Endothelial cell of umbilical vein (primary cell): Measurements from ENCODE around the gene HIVEP1. TPM values are rescaled to one million over a fixed set of nuclear protein-coding genes. Genes with fewer than 3 reads are reported as not detected.

Experiments
- BruUV-seq: library from RNA; stranded (reverse); fragments of 400-500 nt; replicated peaks from 2 replicates; lab custom pipeline; 2021; lab: Mats Ljungman, UMichigan
- CTCF ChIA-PET: fragments of 300-600, 350-600 bp; sonication (Branson Sonifier 250); formaldehyde crosslinking; loops from one replicate; lab custom pipeline; 2021; ENCODE audit warnings: antibody characterized with exemption, inconsistent platforms; lab: Charles Lee
- POLR2A ChIA-PET: fragments of 300-600, 350-600 bp; sonication (Branson Sonifier 250); formaldehyde crosslinking; loops from one replicate; lab custom pipeline; 2021; ENCODE audit warnings: antibody characterized with exemption, inconsistent platforms; lab: Charles Lee
- DNase-seq: peaks from one replicate; pipeline ENCODE4 v3.0.0-alpha.2; 2011; ENCODE audit warnings: low read depth, low spot score
- FAIRE-seq: peaks from 2 replicates; lab custom pipeline; 2011; peaks lifted over from hg19 to GRCh38; lab: Jason Lieb, UNC
- H2AFZ ChIP-seq: 2 replicates; pipeline ENCODE4 v1.6.0; 2012; ENCODE audit warnings: low read depth, low read length, control low read depth, inconsistent platforms
- H3K27ac ChIP-seq: 2 replicates; pipeline ENCODE4 v1.5.1; 2011; ENCODE audit warnings: low read depth, mild to moderate bottlenecking, control low read depth, low read length, moderate library complexity; ENCODE audit not compliant: insufficient read depth
- H3K27me3 ChIP-seq, 2 experiments: 2 replicates each; pipeline versions ENCODE4 v1.6.0 to v1.6.1; 2011; ENCODE audit warnings: low read length in 2 of 2, mixed read lengths in 1 of 2; ENCODE audit not compliant: control insufficient read depth in 2 of 2, insufficient read depth in 2 of 2
- H3K36me3 ChIP-seq, 2 experiments: 2 replicates in 1 of 2; 3 replicates in 1 of 2; pipeline ENCODE4 v1.5.1; 2011; ENCODE audit warnings: low read length in 2 of 2, mild to moderate bottlenecking in 1 of 2, moderate library complexity in 1 of 2; ENCODE audit not compliant: control insufficient read depth in 2 of 2, insufficient read depth in 2 of 2; ENCODE audit errors: extremely low read depth in 1 of 2
- H3K4me1 ChIP-seq: 3 replicates; pipeline ENCODE4 v1.5.1; 2011; ENCODE audit warnings: mild to moderate bottlenecking, low read length; ENCODE audit not compliant: control insufficient read depth, insufficient read depth; ENCODE audit errors: extremely low read depth
- H3K4me2 ChIP-seq: 2 replicates; pipeline ENCODE4 v1.6.1; 2011; ENCODE audit warnings: low read length, control low read depth, mixed read lengths; ENCODE audit not compliant: insufficient read depth
- H3K4me3 ChIP-seq, 3 experiments: fragments of 200-600 bp in 1 of 3; sonication (generic), shearing (Covaris generic) in 1 of 3; replicated peaks in 1 of 3; 2 replicates each; pipeline ENCODE4 v1.5.1; 2011 to 2016; ENCODE audit warnings: control low read depth in 3 of 3, low read length in 3 of 3, mild to moderate bottlenecking in 2 of 3, inconsistent platforms in 1 of 3, low read depth in 1 of 3, moderate library complexity in 1 of 3; ENCODE audit not compliant: insufficient read depth in 1 of 3
- H3K79me2 ChIP-seq: 2 replicates; pipeline ENCODE4 v1.6.0; 2012; ENCODE audit warnings: low read length, inconsistent platforms; ENCODE audit not compliant: control insufficient read depth, insufficient read depth
- H3K9ac ChIP-seq: replicated peaks from 2 replicates; pipeline ENCODE3; 2011; ENCODE audit warnings: low read length, control low read depth; ENCODE audit not compliant: insufficient read depth; ENCODE audit errors: extremely low read depth
- H3K9me1 ChIP-seq: replicated peaks from 3 replicates; pipeline ENCODE4 v1.6.0; 2011; ENCODE audit warnings: mild to moderate bottlenecking, low read length; ENCODE audit not compliant: control insufficient read depth, insufficient read depth; ENCODE audit errors: extremely low read depth
- H3K9me3 ChIP-seq: replicated peaks from 2 replicates; pipeline ENCODE4 v1.5.1; 2012; ENCODE audit warnings: low read length, inconsistent platforms; ENCODE audit not compliant: control insufficient read depth, insufficient read depth
- H4K20me1 ChIP-seq: replicated peaks from 2 replicates; pipeline ENCODE3; 2011; ENCODE audit warnings: mild to moderate bottlenecking, low read length; ENCODE audit not compliant: control insufficient read depth, insufficient read depth; ENCODE audit errors: extremely low read depth
- CTCF ChIP-seq, 2 donors: IDR thresholded peaks; 1 replicate in 1 of 2; 2 replicates in 1 of 2; pipeline ENCODE4 v1.5.1; 2011; ENCODE audit warnings: low read length in 2 of 2, mild to moderate bottlenecking in 2 of 2, moderate library complexity in 2 of 2, control low read depth in 1 of 2, inconsistent platforms in 1 of 2, low read depth in 1 of 2; ENCODE audit not compliant: insufficient read depth in 1 of 2; ENCODE audit errors: extremely low read depth in 1 of 2
- FOS ChIP-seq: IDR thresholded peaks from 2 replicates; pipeline ENCODE4 v1.6.1; 2011; ENCODE audit warnings: mild to moderate bottlenecking, low read length, moderate library complexity, borderline replicate concordance; ENCODE audit not compliant: insufficient read depth
- GATA2 ChIP-seq: IDR thresholded peaks from 2 replicates; pipeline ENCODE4 v1.7.0; 2011; ENCODE audit warnings: low read depth, mild to moderate bottlenecking, moderate library complexity, mixed read lengths, low read length; ENCODE audit not compliant: insufficient read length, insufficient read depth
- JUN ChIP-seq: IDR thresholded peaks from 2 replicates; pipeline ENCODE4 v1.6.1; 2011; ENCODE audit warnings: borderline replicate concordance, low read depth; ENCODE audit not compliant: insufficient read length, insufficient read depth
- MAX ChIP-seq: IDR thresholded peaks from 2 replicates; pipeline ENCODE4 v1.6.1; 2011; ENCODE audit not compliant: insufficient read depth, insufficient read length
- MYC ChIP-seq: IDR thresholded peaks from one replicate; pipeline ENCODE4 v1.6.1; 2011; ENCODE audit warnings: mild to moderate bottlenecking, low read depth, low read length
- POLR2A ChIP-seq: IDR thresholded peaks from 2 replicates; pipeline ENCODE4 v1.6.1; 2012; ENCODE audit warnings: low read depth, mild to moderate bottlenecking, control low read depth, low read length
- POLR2AphosphoS5 ChIP-seq: IDR thresholded peaks from 2 replicates; pipeline ENCODE4 v1.6.1; 2012; ENCODE audit warnings: low read depth, mild to moderate bottlenecking, control low read depth, low read length, moderate library complexity; ENCODE audit not compliant: insufficient read depth
- dilution Hi-C: fragments of 300-500 bp; cut with MboI; formaldehyde crosslinking; loops from one replicate; pipeline ENCODE4 v1.15.0; 2019; ENCODE audit warnings: low sequenced_read_pairs; ENCODE audit not compliant: extremely low pct_ligation_motif_present
- intact Hi-C: fragments of 100-400 bp; cut with micrococcal nuclease; formaldehyde crosslinking; loops from one replicate; pipeline ENCODE4 v1.10.0; 2022
- polyA plus RNA-seq, 4 experiments: library from polyadenylated mRNA; depleted of rRNA in 3 of 4; stranded (reverse) in 3 of 4; unstranded in 1 of 4; fragments of >200 nt; gene quantifications; 2 replicates each; pipeline versions ENCODE4 v1.2.1 to v1.2.3, GENCODE V29; 2011 to 2012; ENCODE audit warnings: missing spikeins in 1 of 4
- total RNA-seq: library from RNA; stranded (reverse); gene quantifications from 2 replicates; pipeline ENCODE4 v1.2.3, GENCODE V29; 2021

HIVEP1 gene
- total and polyA plus RNA-seq, 2 donors (not counting 3 experiments of a cell fraction or from before 2014, with no cell fraction given) = 33.5 to 49.2 TPM

- Histone ChIP-seq H3K27ac (no peak overlapping the region), H2AFZ (no peak overlapping the region), H4K20me1 (no peaks in the 10 kb centered on the region), H3K79me2 (no peaks in the 10 kb centered on the region), H3K9me1 (no peaks in the 10 kb centered on the region), H3K9ac (no peak overlapping the region), H3K27me3 (peaks cover 0 to 2% of the 10 kb centered on the region in 2 experiments), H3K4me1 (peaks cover 8% of the 10 kb centered on the region), H3K4me2 (no peak overlapping the region), H3K36me3 (no peaks in the 10 kb centered on the region), H3K9me3 (no peaks in the 10 kb centered on the region), H3K4me3 (no peak overlapping the region)
- dilution Hi-C loops = no loop called here
- DNase-seq (no peak), FAIRE-seq (no peak)
- intact Hi-C loops = no loop called here
- ChIA-PET POLR2A (no interaction called here), CTCF (no interaction called here)
- TF ChIP-seq POLR2A (no peak), MYC (no peak), MAX (no peak), FOS (no peak), GATA2 (no peak), POLR2AphosphoS5 (no peak), CTCF (IDR thresholded peaks at IDR 0.05; ENCODE audit: extremely low read depth in 1 of 2, insufficient read depth in 1 of 2, low read depth in 1 of 2, low read length in 2 of 2) (no peak), JUN (no peak)
- BruUV-seq = no TSS peak
Measured at GRCh38 chr6:11976489-11976888, 35.6 kb upstream of the HIVEP1 start.
